ENCODE measurements around the gene CRTC1.

DNA sequence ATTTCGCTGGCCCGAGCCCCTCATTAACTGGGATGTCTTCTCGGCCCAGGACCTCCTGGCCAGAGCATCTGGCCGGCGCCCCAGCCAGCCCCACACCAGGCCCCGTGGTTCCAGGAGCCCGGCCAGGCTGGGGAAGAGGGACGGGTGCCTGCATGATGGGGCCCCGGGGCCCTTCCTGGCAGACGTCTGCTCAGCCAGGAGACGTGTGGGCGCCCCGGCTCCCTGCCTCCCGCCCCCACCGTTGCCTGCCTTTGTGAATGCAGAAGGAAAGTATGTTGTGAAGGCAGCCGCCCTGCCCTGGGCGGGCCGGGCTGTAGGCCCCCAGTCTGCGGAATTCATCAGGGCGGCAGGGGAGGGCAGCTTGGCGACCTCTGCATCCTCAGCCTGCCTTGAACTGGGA, 112.1 kb downstream of the CRTC1 start:
- TF ChIP-seq, protein P1, sequence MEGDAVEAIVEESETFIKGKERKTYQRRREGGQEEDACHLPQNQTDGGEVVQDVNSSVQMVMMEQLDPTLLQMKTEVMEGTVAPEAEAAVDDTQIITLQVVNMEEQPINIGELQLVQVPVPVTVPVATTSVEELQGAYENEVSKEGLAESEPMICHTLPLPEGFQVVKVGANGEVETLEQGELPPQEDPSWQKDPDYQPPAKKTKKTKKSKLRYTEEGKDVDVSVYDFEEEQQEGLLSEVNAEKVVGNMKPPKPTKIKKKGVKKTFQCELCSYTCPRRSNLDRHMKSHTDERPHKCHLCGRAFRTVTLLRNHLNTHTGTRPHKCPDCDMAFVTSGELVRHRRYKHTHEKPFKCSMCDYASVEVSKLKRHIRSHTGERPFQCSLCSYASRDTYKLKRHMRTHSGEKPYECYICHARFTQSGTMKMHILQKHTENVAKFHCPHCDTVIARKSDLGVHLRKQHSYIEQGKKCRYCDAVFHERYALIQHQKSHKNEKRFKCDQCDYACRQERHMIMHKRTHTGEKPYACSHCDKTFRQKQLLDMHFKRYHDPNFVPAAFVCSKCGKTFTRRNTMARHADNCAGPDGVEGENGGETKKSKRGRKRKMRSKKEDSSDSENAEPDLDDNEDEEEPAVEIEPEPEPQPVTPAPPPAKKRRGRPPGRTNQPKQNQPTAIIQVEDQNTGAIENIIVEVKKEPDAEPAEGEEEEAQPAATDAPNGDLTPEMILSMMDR (IDR thresholded peaks at IDR 0.05 in 8 of 11, conservative IDR thresholded peaks at IDR 0.05 in 3 of 11), result no peak
- no peak for TF ChIP-seq POLR2AphosphoS5 (IDR thresholded peaks at IDR 0.05)
- no peak for TF ChIP-seq POLR2A (IDR thresholded peaks at IDR 0.05)
